HuH-7 (cell line): Measurements from ENCODE around the gene MPPED2.

Experiments used
- DNase-seq: peaks from one replicate; pipeline ENCODE4 v3.0.0; 2011; ENCODE audit warnings: low spot score

Gene MPPED2

DNA sequence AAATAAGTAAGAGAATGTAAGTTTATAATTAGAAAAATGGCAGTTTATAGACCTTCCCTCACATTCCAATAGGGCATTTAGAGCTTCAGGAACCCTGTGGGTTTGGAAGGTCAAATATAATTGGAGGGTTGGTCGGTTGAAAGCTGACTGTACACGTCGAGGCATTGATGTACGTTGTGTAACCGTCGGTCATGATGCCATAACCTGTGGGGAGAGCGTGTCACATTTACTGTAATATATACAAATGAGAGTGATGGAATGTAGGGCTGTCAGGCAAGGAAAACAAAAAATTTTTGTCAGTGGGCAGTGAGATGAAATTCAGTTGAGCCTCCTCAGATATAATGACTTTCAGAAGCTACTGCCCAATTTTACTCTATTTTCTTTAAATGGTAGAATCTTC lies 174.8 kb downstream of the MPPED2 start:
- no peak for DNase-seq

DNA sequence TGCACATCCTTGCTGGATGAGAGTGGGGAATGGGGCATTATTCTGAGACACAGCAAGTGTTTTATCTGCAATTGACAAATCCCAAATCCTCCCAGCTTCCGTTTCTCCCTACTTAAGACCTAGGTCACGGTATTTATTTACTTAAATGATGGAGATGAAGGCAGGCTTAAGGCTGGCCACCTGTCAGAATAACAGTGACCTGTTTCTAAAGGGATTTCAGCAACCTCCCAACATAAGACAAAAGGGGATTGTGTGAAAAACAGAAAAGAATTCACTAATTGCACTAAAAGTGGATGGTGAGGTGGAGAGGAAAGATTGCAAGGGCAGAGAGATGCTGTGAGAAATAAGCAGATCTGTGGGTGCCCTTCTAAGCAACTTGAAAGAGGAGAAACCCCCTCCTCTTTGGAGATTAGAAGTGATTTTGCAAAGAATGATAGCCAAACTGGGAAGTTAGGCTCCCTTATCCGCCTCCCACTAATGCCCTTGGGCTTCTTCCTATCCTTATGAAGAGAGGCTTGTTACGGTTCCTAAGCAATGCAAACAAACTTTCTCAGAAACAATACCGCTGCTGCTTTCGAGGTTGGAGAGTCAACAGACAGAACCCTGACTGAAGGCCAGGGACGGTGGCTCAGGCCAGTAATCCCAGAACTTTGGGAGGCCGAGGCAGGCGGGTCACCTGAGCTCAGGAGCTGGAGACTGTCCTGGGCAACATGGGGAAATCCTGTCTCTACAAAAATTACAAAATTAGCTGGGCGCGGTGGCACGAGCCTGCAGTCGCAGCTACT lies 179.0 kb downstream of the MPPED2 start:
- no peak for DNase-seq

DNA sequence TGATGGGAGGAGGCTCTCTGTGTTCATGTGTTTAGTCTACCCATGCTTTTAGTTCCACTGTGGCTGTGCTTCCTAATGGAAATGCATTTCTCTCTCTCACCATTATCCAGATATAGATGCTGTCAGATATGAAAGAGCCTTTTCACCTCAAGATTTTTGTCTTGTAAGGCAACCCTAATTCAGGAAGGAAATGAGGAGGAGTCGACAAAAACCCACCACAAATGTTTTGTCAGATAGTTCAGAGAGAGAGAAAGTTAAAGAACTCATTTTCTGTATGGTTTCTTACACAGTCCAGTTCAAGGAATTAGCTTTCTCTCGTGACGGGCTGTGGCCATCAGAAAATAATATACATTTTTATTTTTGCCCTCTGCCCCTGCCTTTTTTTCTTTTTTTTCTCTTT lies 180.8 kb downstream of the MPPED2 start:
- no peak for DNase-seq

GRCh38 chr11:30404136-30404535 lies 182.0 kb downstream of the MPPED2 start:
- no peak for DNase-seq

DNA sequence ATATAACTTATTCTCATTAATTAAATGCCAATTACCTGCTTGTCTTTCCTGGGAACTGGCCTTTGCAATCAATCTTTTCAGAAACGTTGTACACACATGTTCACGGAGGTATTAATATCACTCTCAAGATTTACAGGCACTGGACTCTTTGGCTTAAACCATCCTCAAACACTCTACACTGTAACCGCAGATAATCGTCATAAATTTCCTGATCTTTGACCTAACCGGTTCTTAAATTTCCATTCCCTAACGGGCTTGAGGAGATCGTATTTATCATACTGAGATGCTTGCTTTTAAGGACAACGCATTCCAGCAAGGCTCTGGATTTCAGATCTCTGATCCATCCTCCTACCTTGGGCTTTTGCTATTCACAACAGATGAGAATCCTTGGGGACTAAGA lies 190.4 kb downstream of the MPPED2 start:
- no peak for DNase-seq

GRCh38 chr11:30393012-30393411 lies 193.1 kb downstream of the MPPED2 start:
- DNase-seq: no peak

GRCh38 chr11:30392221-30392784 lies 193.8 kb downstream of the MPPED2 start:
- no peak for DNase-seq

DNA sequence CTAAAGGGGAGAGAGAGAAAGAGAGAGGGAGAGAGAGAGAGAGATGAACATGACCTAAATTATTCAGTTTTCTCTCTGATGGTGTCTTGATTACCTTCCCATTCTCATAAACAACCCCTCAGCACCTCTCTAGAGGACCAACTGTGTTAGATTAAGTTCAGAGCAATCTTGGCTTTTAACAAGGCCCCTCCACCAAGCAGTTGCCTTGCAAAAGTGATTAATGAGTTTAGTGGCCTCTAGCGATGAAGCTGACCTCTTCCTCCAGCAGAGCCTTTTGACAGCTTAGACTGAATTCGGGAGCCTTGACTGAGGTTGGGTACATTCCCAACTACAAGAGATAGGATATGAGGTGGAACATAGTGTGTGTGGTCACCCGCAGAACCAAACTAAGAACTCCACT lies 197.2 kb downstream of the MPPED2 start:
- no peak for DNase-seq

DNA sequence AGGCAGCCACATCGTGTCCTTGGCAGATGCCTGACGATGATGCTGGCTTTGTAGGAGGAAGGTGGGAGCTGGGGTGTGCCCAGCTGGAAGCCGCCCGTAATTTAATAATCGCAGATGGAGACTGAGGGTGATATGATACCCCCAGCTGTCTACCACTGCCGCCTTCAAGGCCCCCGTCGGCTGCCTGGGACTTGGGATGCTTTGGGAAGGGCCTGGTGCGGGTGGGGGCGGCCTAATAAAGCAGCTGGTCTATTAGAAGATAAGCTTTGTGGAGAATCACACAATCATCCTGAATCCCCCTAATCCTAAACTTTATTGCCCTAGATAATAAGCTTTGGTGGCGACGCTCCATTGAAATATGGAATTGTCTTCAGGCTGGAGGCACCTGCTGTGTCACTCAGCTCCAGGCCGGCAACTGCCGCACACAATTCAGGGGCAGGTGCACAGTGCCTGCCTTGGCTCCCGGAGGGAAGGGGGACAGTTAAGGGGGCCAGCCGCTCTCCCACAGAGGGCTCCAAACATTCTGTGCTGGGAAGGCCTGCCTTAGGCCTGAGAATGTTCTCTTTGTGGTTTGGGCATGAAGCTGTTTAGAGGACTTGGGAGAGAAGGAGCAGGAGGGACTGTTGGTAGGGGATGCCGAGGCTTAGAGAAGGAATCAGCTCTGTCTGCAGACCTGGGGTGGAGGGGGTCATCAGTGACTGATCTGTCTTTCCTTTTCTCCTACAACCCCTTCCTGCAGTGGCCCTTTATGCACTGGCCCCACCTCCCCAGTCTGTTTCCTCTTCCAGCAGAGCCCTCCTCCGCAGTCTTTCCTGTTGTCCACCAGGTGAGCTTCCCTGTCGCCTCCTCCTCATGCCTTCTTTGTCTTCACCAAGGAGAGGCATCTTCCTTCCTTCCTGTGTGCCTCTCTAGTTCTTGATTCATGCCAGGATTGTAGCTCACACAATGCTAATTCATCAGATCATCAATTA lies 198.0 kb downstream of the MPPED2 start:
- no peak for DNase-seq

DNA sequence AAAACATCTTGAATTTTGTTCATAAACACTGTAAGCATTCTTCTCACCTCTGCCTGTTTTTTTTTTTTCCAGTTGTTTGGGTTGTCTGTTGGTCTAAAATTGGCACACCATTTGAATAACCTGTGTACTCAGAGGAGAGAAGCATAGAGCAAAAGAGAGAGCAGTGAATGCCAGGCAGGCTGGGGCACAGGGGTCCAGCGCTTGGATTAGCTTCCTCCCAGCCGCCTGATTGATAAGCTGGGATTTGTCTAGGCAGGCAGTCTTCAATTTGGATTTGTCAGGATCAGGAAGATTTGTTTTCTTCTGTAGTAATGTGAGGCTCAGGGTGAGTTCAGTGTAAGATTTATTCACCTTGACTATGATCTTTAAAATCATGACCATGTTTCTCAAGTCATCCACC lies 204.3 kb downstream of the MPPED2 start:
- no peak for DNase-seq

- no peak for DNase-seq
These were observed 205.3 kb downstream of the MPPED2 start for GRCh38 chr11:30380846-30381245.

GRCh38 chr11:30377347-30377746 lies 208.8 kb downstream of the MPPED2 start:
- no peak for DNase-seq

DNA sequence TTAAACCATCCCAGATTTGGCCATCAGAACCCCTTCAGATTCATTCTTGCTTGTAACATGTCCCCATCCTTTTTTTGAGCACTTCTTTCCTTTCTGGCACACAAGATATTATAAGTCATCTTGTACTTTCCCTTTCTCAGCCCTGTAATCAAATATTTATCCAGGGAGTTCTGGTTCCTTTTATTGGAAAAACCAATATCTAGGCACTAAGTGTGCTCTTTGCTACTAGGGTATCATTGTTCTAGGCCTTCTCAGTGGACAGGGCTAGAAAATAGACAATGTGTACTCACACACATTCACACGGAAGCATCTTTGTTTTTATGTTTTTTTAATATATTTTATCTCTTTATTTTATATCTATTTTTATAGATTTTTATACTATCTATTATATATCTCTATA lies 216.0 kb downstream of the MPPED2 start:
- no peak for DNase-seq

DNA sequence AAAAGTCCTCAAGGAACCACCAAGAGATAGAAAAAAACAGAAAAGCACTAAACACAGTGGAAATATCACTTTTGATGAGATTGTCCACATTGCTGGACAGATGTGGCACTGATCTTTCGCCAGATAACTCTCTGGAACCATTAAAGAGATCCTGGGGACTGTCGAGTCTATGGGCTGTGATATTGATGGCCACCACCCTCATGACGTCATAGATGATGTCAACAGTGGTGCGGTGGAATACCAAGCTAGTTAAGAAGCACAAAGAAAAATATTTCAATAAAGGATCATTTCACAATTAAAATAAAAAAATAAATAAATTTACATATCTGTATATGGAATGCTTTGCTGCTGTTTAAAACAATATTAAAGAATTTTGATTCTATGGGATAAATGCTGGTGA lies 217.8 kb downstream of the MPPED2 start:
- DNase-seq: no peak

DNA sequence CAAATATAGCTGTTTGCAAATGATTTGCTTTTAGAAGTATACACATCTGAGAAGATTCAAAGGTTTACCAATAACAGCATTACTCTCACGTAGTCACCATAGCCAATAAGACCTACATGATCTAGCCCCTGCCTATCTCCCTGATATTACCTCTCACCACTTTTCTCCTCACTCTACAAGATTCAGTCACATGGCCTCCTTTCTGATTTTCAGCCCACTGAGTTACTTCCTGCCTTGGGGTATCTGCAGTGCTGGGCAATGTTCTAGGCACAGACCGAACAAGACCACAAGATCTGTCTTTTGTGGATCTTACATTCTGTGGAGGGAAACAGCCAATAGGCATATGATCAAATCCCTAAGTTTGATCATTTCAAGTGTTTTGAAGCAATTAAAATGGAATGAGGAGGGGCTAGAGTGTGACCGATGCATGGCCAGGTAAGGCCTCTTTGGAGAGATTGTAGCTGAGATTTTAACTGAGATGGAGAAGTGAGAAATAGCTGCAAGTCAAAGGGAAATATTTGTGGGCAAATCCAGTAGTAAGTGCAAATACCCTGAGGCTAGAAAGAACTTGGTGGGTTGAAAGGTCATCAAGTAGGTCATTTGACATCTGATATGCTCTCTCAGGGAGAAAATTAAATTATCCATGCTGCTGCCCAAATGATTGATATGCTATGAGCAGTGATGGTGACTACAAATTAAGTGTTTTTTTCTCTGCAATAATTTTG lies 220.2 kb downstream of the MPPED2 start:
- DNase-seq: no peak

GRCh38 chr11:30364837-30365482 lies 221.2 kb downstream of the MPPED2 start:
- no peak for DNase-seq

- no peak for DNase-seq
These were observed 221.9 kb downstream of the MPPED2 start for GRCh38 chr11:30364139-30364836.

GRCh38 chr11:30360741-30361140 lies 225.4 kb downstream of the MPPED2 start:
- DNase-seq: no peak
